ENCODE data around the gene PRR12. TPM values are rescaled to one million over a fixed set of nuclear protein-coding genes. Genes with fewer than 3 reads are reported as not detected.

The PRR12 gene
- polyA plus RNA-seq, 1 donor (not counting 4 experiments of a cell fraction or from before 2014, with no cell fraction given), result 0.35 TPM

DNA sequence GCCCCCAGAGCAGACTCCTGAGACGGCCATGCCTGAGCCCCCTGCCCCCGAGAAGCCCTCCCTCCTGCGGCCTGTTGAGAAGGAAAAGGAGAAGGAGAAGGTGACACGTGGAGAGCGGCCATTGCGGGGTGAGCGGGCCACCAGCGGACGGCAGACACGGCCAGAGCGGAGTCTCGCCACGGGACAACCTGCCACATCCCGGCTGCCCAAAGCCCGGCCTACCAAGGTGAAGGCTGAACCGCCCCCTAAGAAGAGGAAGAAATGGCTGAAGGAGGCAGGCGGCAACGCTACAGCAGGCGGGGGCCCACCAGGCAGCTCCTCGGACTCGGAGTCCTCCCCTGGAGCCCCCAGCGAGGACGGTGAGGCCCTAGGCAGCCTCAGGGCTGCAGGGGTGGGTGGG is 24.9 kb downstream of the PRR12 start:
- Histone ChIP-seq H3K9ac (ENCODE audit: control insufficient read depth, extremely low read depth, insufficient read depth, low read length) (no peak overlapping the region), H3K9me3 (ENCODE audit: control insufficient read depth, low read depth, low read length) (no peaks in the 10 kb centered on the region), H2AFZ (ENCODE audit: control insufficient read depth, low read length) (no peak overlapping the region), H3K4me1 (ENCODE audit: control insufficient read depth, extremely low read depth, insufficient read depth, low read length) (peaks cover 8% of the 10 kb centered on the region), H3K27ac (ENCODE audit: control insufficient read depth, insufficient read depth, low read length) (no peak overlapping the region), H3K9me1 (ENCODE audit: control insufficient read depth, extremely low read depth, insufficient read depth, low read length) (peaks cover 2% of the 10 kb centered on the region), H3K27me3 (ENCODE audit: control insufficient read depth, extremely low read depth, insufficient read depth, low read length) (no peaks in the 10 kb centered on the region), H3K4me3 (ENCODE audit: control insufficient read depth in 2 of 3, extremely low read depth in 1 of 3, insufficient read depth in 2 of 3, low read depth in 1 of 3, low read length in 3 of 3) (no peak overlapping the region), H3K79me2 (ENCODE audit: control insufficient read depth, insufficient read depth, low read length) (peaks cover 24% of the 10 kb centered on the region), H3K4me2 (ENCODE audit: control insufficient read depth, extremely low read depth, insufficient read depth, low read depth, low read length) (no peak overlapping the region), H3K36me3 (ENCODE audit: control insufficient read depth in 2 of 2, extremely low read depth in 1 of 2, insufficient read depth in 2 of 2, low read length in 2 of 2) (peaks cover 17 to 26% of the 10 kb centered on the region in 2 experiments), H4K20me1 (ENCODE audit: control insufficient read depth, extremely low read depth, insufficient read depth, low read length) (peaks cover 3% of the 10 kb centered on the region)
- FAIRE-seq (no peak), DNase-seq (ENCODE audit: low read depth, low spot score) (no peak)
- TF ChIP-seq CTCF (optimal IDR thresholded peaks at IDR 0.05 in 1 of 3, IDR thresholded peaks at IDR 0.05 in 1 of 3, conservative IDR thresholded peaks at IDR 0.05 in 1 of 3; ENCODE audit: extremely low read depth in 1 of 3, insufficient read depth in 2 of 3, low read length in 3 of 3) (no peak), EZH2 (IDR thresholded peaks at IDR 0.05; ENCODE audit: low read length) (no peak)
- dilution Hi-C loops (cut with MboI; ENCODE audit: extremely low pct_ligation_motif_present, low sequenced_read_pairs), result no loop called here

DNA sequence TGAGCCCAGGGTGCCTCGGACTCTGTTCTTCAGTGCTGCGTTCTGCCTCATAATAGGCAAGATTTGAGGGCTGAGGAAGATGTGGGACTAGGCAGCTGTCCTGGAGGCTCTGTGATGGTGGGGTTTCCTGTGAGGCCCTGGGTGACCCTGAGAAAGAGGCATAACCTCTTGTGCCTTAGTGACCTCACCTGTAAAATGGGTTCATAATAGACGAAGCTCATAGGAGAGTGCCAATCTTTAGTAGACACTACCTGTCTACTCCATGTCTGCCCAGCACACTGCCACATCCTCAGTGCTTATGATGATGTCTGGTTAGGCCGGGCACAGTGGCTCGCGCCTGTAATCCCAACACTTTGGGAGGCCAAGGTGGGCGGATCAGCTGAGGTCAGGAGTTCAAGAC is 25.6 kb downstream of the PRR12 start:
- no peaks in the 10 kb centered on the region for H3K27me3 ChIP-seq (ENCODE audit: control insufficient read depth, extremely low read depth, insufficient read depth, low read length)
- FAIRE-seq (no peak), DNase-seq (ENCODE audit: low read depth, low spot score) (no peak)
- no peak overlapping the region for H3K9ac ChIP-seq (ENCODE audit: control insufficient read depth, extremely low read depth, insufficient read depth, low read length)
- no peak overlapping the region for H3K4me2 ChIP-seq (ENCODE audit: control insufficient read depth, extremely low read depth, insufficient read depth, low read depth, low read length)
- H2AFZ ChIP-seq (ENCODE audit: control insufficient read depth, low read length), result no peak overlapping the region
- no peaks in the 10 kb centered on the region for H3K9me3 ChIP-seq (ENCODE audit: control insufficient read depth, low read depth, low read length)
- dilution Hi-C loops (cut with MboI; ENCODE audit: extremely low pct_ligation_motif_present, low sequenced_read_pairs), result no loop called here
- peaks cover 8% of the 10 kb centered on the region for H3K4me1 ChIP-seq (ENCODE audit: control insufficient read depth, extremely low read depth, insufficient read depth, low read length)
- H3K36me3 ChIP-seq (ENCODE audit: control insufficient read depth in 2 of 2, extremely low read depth in 1 of 2, insufficient read depth in 2 of 2, low read length in 2 of 2), result peaks cover 15 to 26% of the 10 kb centered on the region in 2 experiments
- no peak overlapping the region for H3K27ac ChIP-seq (ENCODE audit: control insufficient read depth, insufficient read depth, low read length)
- H3K4me3 ChIP-seq (ENCODE audit: control insufficient read depth in 2 of 3, extremely low read depth in 1 of 3, insufficient read depth in 2 of 3, low read depth in 1 of 3, low read length in 3 of 3), result no peak overlapping the region
- peaks cover 19% of the 10 kb centered on the region for H3K79me2 ChIP-seq (ENCODE audit: control insufficient read depth, insufficient read depth, low read length)
- TF ChIP-seq CTCF (optimal IDR thresholded peaks at IDR 0.05 in 1 of 3, IDR thresholded peaks at IDR 0.05 in 1 of 3, conservative IDR thresholded peaks at IDR 0.05 in 1 of 3; ENCODE audit: extremely low read depth in 1 of 3, insufficient read depth in 2 of 3, low read length in 3 of 3) (no peak), EZH2 (IDR thresholded peaks at IDR 0.05; ENCODE audit: low read length) (no peak)
- H4K20me1 ChIP-seq (ENCODE audit: control insufficient read depth, extremely low read depth, insufficient read depth, low read length), result peaks cover 3% of the 10 kb centered on the region
- H3K9me1 ChIP-seq (ENCODE audit: control insufficient read depth, extremely low read depth, insufficient read depth, low read length), result peaks cover 2% of the 10 kb centered on the region

Data from keratinocyte (primary cell).